Endothelial cell of umbilical vein (primary cell): ENCODE measurements around the gene SPRYD3. TPM values are rescaled to one million over a fixed set of nuclear protein-coding genes. Genes with fewer than 3 reads are reported as not detected.
A peak's percentile ranks its signal among the peaks of the same experiment; 100 is the strongest.

Source experiments
- BruUV-seq: library from RNA; stranded (reverse); fragments of 400-500 nt; replicated peaks from 2 replicates; lab custom pipeline; 2021; lab: Mats Ljungman, UMichigan
- CTCF ChIA-PET: fragments of 300-600, 350-600 bp; sonication (Branson Sonifier 250); formaldehyde crosslinking; loops from one replicate; lab custom pipeline; 2021; ENCODE audit warnings: antibody characterized with exemption, inconsistent platforms; lab: Charles Lee
- POLR2A ChIA-PET: fragments of 300-600, 350-600 bp; sonication (Branson Sonifier 250); formaldehyde crosslinking; loops from one replicate; lab custom pipeline; 2021; ENCODE audit warnings: antibody characterized with exemption, inconsistent platforms; lab: Charles Lee
- DNase-seq: peaks from one replicate; pipeline ENCODE4 v3.0.0-alpha.2; 2011; ENCODE audit warnings: low read depth, low spot score
- FAIRE-seq: peaks from 2 replicates; lab custom pipeline; 2011; peaks lifted over from hg19 to GRCh38; lab: Jason Lieb, UNC
- H2AFZ ChIP-seq: 2 replicates; pipeline ENCODE4 v1.6.0; 2012; ENCODE audit warnings: low read depth, low read length, control low read depth, inconsistent platforms
- H3K27ac ChIP-seq: 2 replicates; pipeline ENCODE4 v1.5.1; 2011; ENCODE audit warnings: low read depth, mild to moderate bottlenecking, control low read depth, low read length, moderate library complexity; ENCODE audit not compliant: insufficient read depth
- H3K27me3 ChIP-seq, 2 experiments: 2 replicates each; pipeline versions ENCODE4 v1.6.0 to v1.6.1; 2011; ENCODE audit warnings: low read length in 2 of 2, mixed read lengths in 1 of 2; ENCODE audit not compliant: control insufficient read depth in 2 of 2, insufficient read depth in 2 of 2
- H3K36me3 ChIP-seq, 2 experiments: 2 replicates in 1 of 2; 3 replicates in 1 of 2; pipeline ENCODE4 v1.5.1; 2011; ENCODE audit warnings: low read length in 2 of 2, mild to moderate bottlenecking in 1 of 2, moderate library complexity in 1 of 2; ENCODE audit not compliant: control insufficient read depth in 2 of 2, insufficient read depth in 2 of 2; ENCODE audit errors: extremely low read depth in 1 of 2
- H3K4me1 ChIP-seq: 3 replicates; pipeline ENCODE4 v1.5.1; 2011; ENCODE audit warnings: mild to moderate bottlenecking, low read length; ENCODE audit not compliant: control insufficient read depth, insufficient read depth; ENCODE audit errors: extremely low read depth
- H3K4me2 ChIP-seq: 2 replicates; pipeline ENCODE4 v1.6.1; 2011; ENCODE audit warnings: low read length, control low read depth, mixed read lengths; ENCODE audit not compliant: insufficient read depth
- H3K4me3 ChIP-seq, 3 experiments: fragments of 200-600 bp in 1 of 3; sonication (generic), shearing (Covaris generic) in 1 of 3; replicated peaks in 1 of 3; 2 replicates each; pipeline ENCODE4 v1.5.1; 2011 to 2016; ENCODE audit warnings: control low read depth in 3 of 3, low read length in 3 of 3, mild to moderate bottlenecking in 2 of 3, inconsistent platforms in 1 of 3, low read depth in 1 of 3, moderate library complexity in 1 of 3; ENCODE audit not compliant: insufficient read depth in 1 of 3
- H3K79me2 ChIP-seq: 2 replicates; pipeline ENCODE4 v1.6.0; 2012; ENCODE audit warnings: low read length, inconsistent platforms; ENCODE audit not compliant: control insufficient read depth, insufficient read depth
- H3K9ac ChIP-seq: replicated peaks from 2 replicates; pipeline ENCODE3; 2011; ENCODE audit warnings: low read length, control low read depth; ENCODE audit not compliant: insufficient read depth; ENCODE audit errors: extremely low read depth
- H3K9me1 ChIP-seq: replicated peaks from 3 replicates; pipeline ENCODE4 v1.6.0; 2011; ENCODE audit warnings: mild to moderate bottlenecking, low read length; ENCODE audit not compliant: control insufficient read depth, insufficient read depth; ENCODE audit errors: extremely low read depth
- H3K9me3 ChIP-seq: replicated peaks from 2 replicates; pipeline ENCODE4 v1.5.1; 2012; ENCODE audit warnings: low read length, inconsistent platforms; ENCODE audit not compliant: control insufficient read depth, insufficient read depth
- H4K20me1 ChIP-seq: replicated peaks from 2 replicates; pipeline ENCODE3; 2011; ENCODE audit warnings: mild to moderate bottlenecking, low read length; ENCODE audit not compliant: control insufficient read depth, insufficient read depth; ENCODE audit errors: extremely low read depth
- CTCF ChIP-seq, 2 donors: IDR thresholded peaks; 1 replicate in 1 of 2; 2 replicates in 1 of 2; pipeline ENCODE4 v1.5.1; 2011; ENCODE audit warnings: low read length in 2 of 2, mild to moderate bottlenecking in 2 of 2, moderate library complexity in 2 of 2, control low read depth in 1 of 2, inconsistent platforms in 1 of 2, low read depth in 1 of 2; ENCODE audit not compliant: insufficient read depth in 1 of 2; ENCODE audit errors: extremely low read depth in 1 of 2
- GATA2 ChIP-seq: IDR thresholded peaks from 2 replicates; pipeline ENCODE4 v1.7.0; 2011; ENCODE audit warnings: low read depth, mild to moderate bottlenecking, moderate library complexity, mixed read lengths, low read length; ENCODE audit not compliant: insufficient read length, insufficient read depth
- dilution Hi-C: fragments of 300-500 bp; cut with MboI; formaldehyde crosslinking; loops from one replicate; pipeline ENCODE4 v1.15.0; 2019; ENCODE audit warnings: low sequenced_read_pairs; ENCODE audit not compliant: extremely low pct_ligation_motif_present
- intact Hi-C: fragments of 100-400 bp; cut with micrococcal nuclease; formaldehyde crosslinking; loops from one replicate; pipeline ENCODE4 v1.10.0; 2022
- polyA plus RNA-seq, 4 experiments: library from polyadenylated mRNA; depleted of rRNA in 3 of 4; stranded (reverse) in 3 of 4; unstranded in 1 of 4; fragments of >200 nt; gene quantifications; 2 replicates each; pipeline versions ENCODE4 v1.2.1 to v1.2.3, GENCODE V29; 2011 to 2012; ENCODE audit warnings: missing spikeins in 1 of 4
- total RNA-seq: library from RNA; stranded (reverse); gene quantifications from 2 replicates; pipeline ENCODE4 v1.2.3, GENCODE V29; 2021

The SPRYD3 gene
- total and polyA plus RNA-seq, 2 donors (not counting 3 experiments of a cell fraction or from before 2014, with no cell fraction given), result 38.6 to 39.2 TPM

- no peak overlapping the region for H3K4me2 ChIP-seq
- H3K27ac ChIP-seq, result no peak overlapping the region
- H3K36me3 ChIP-seq, result peaks cover 5 to 27% of the 10 kb centered on the region in 2 experiments
- no peaks in the 10 kb centered on the region for H3K9me3 ChIP-seq
- FAIRE-seq (no peak), DNase-seq (no peak)
- no peak overlapping the region for H2AFZ ChIP-seq
- ChIA-PET CTCF (interaction anchor here (0.7 to 14.2 kb wide), 25 partner anchors 8 to 280 kb away, joined by 3 to 463 read pairs (median 16); partner anchors contain the start of genes AAAS, CSAD, IGFBP6 and SOAT2), POLR2A (interaction anchor here (0.9 to 1.3 kb wide), 3 partner anchors 14 to 133 kb away, joined by 3 to 9 read pairs (median 5); partner anchors contain the start of gene SPRYD3)
- intact Hi-C loops (no loop called here), dilution Hi-C loops (no loop called here)
- no peaks in the 10 kb centered on the region for H3K9me1 ChIP-seq
- no peaks in the 10 kb centered on the region for H4K20me1 ChIP-seq
- H3K4me1 ChIP-seq, result peaks cover 32% of the 10 kb centered on the region
- H3K9ac ChIP-seq, result no peak overlapping the region
- H3K4me3 ChIP-seq, result no peak overlapping the region
- H3K27me3 ChIP-seq, result no peaks in the 10 kb centered on the region
- no peak for TF ChIP-seq GATA2
- TF ChIP-seq CTCF (IDR thresholded peaks at IDR 0.05; ENCODE audit: extremely low read depth in 1 of 2, insufficient read depth in 1 of 2, low read depth in 1 of 2, low read length in 2 of 2), result no peak
- no peaks in the 10 kb centered on the region for H3K79me2 ChIP-seq
- TSS peak; percentile 29 for BruUV-seq
These were observed 14.4 kb downstream of the SPRYD3 start for GRCh38 chr12:53064613-53065436.
